ENCODE results near the gene CARD19. TPM values are rescaled to one million over a fixed set of nuclear protein-coding genes. Genes with fewer than 3 reads are reported as not detected.

Gene CARD19
- total and polyA plus RNA-seq, 2 of the 8 experiments (the other 6 are each of a cell fraction or from before 2014, with no cell fraction given), result 21.2 to 112 TPM

GRCh38 chr9:93156475-93157008 is 60.5 kb downstream of the CARD19 start:
- no peaks in the 10 kb centered on the region for H3K79me1 ChIP-seq (ENCODE audit: low read depth, low read length)
- peak overlapping the region; percentile 83 for H4K8ac ChIP-seq (ENCODE audit: extremely low read depth, insufficient read depth, low read length)
- H2AK5ac ChIP-seq (ENCODE audit: low read depth, low read length), result no peak overlapping the region
- no peak overlapping the region for H2BK20ac ChIP-seq (ENCODE audit: low read length)
- WGBS, 2 experiments (ENCODE audit: extremely low coverage in 1 of 2, insufficient coverage in 1 of 2, insufficient read length in 1 of 2, insufficient replicate concordance in 2 of 2, low coverage in 1 of 2, low lambda C conversion rate in 2 of 2, missing lambda C conversion rate in 1 of 2), result 89% methylated on average over 11 of the region's 11 CpGs; no CpG with 5 or more reads in 1 of the 2 experiments
- POLR2A ChIA-PET (ENCODE audit: partially characterized antibody), result no interaction called here
- no peak overlapping the region for H2BK120ac ChIP-seq (replicated peaks; ENCODE audit: low read depth, low read length)
- H3K9me3 ChIP-seq (ENCODE audit: insufficient read depth in 2 of 2, low read depth in 1 of 2, low read length in 1 of 2), result no peaks in the 10 kb centered on the region
- TF ChIP-seq TAF1 (IDR thresholded peaks at IDR 0.05; ENCODE audit: low read depth, low read length), result no peak
- TF ChIP-seq KDM5A (IDR thresholded peaks at IDR 0.05; ENCODE audit: low read length), result no peak
- TF ChIP-seq FOSL1 (IDR thresholded peaks at IDR 0.05; ENCODE audit: insufficient read depth, low read depth, low read length), result no peak
- no peak for TF ChIP-seq CBX8 (IDR thresholded peaks at IDR 0.05; ENCODE audit: borderline replicate concordance, low read depth, low read length)
- no peak for TF ChIP-seq RNF2 (IDR thresholded peaks at IDR 0.05; ENCODE audit: borderline replicate concordance, low read depth, low read length, missing control alignments, poor library complexity, severe bottlenecking)
- TF ChIP-seq POLR2AphosphoS5 (IDR thresholded peaks at IDR 0.05; ENCODE audit: low read depth, low read length), result no peak
- no peak for TF ChIP-seq CEBPB (IDR thresholded peaks at IDR 0.05; ENCODE audit: low read depth, low read length)
- H2BK15ac ChIP-seq (ENCODE audit: low read length), result no peak overlapping the region
- CTCF ChIA-PET (ENCODE audit: partially characterized antibody), result interaction anchor here (0.6 to 3.8 kb wide), 10 partner anchors 14 to 1778 kb away, joined by 3 to 35 read pairs (median 4); no protein-coding TSS in a partner anchor
- H3K4me1 ChIP-seq (replicated peaks in 1 of 4; ENCODE audit: control insufficient read depth in 3 of 4, insufficient read depth in 4 of 4, low read length in 3 of 4), result no peaks in the 10 kb centered on the region
- FAIRE-seq (no peak), DNase-seq (ENCODE audit: low read depth in 1 of 2, low spot score in 2 of 2) (no peak)
- no peak overlapping the region for H3K4me2 ChIP-seq (ENCODE audit: insufficient read depth in 1 of 2, low read depth in 2 of 2, low read length in 2 of 2)
- H4K91ac ChIP-seq (replicated peaks; ENCODE audit: insufficient read length, low read length), result no peak overlapping the region
- H3K27ac ChIP-seq (ENCODE audit: low read depth, low read length), result no peak overlapping the region
- H3K9ac ChIP-seq (replicated peaks in 1 of 4; ENCODE audit: extremely low read depth in 1 of 4, low read depth in 3 of 4, low read length in 3 of 4), result no peak overlapping the region
- H3K4ac ChIP-seq (replicated peaks; ENCODE audit: insufficient read length, low read depth, low read length), result no peak overlapping the region
- no peak overlapping the region for H2AFZ ChIP-seq (ENCODE audit: low read length)
- no peak overlapping the region for H2BK12ac ChIP-seq (ENCODE audit: low read depth, low read length)
- no peaks in the 10 kb centered on the region for H3K27me3 ChIP-seq (replicated peaks in 1 of 4; ENCODE audit: control insufficient read depth in 3 of 4, extremely low read depth in 1 of 4, insufficient read depth in 3 of 4, low read length in 3 of 4)
- H3K4me3 ChIP-seq (ENCODE audit: extremely low read depth in 1 of 4, insufficient read depth in 2 of 4, low read depth in 3 of 4, low read length in 4 of 4), result no peak overlapping the region
- no peak overlapping the region for H2BK5ac ChIP-seq (ENCODE audit: low read depth, low read length)
- H3K23me2 ChIP-seq (ENCODE audit: low read depth, low read length), result no peaks in the 10 kb centered on the region
- H3K14ac ChIP-seq (ENCODE audit: insufficient read length), result no peak overlapping the region
- H3K23ac ChIP-seq (ENCODE audit: insufficient read length), result no peak overlapping the region
- no peak overlapping the region for H4K5ac ChIP-seq (ENCODE audit: insufficient read length, low read depth, low read length)
- no peak overlapping the region for H3K56ac ChIP-seq (replicated peaks; ENCODE audit: insufficient read length, low read depth, low read length)
- no peaks in the 10 kb centered on the region for H3K79me2 ChIP-seq (ENCODE audit: control insufficient read depth in 1 of 2, insufficient read depth in 2 of 2, low read length in 2 of 2)
- no peaks in the 10 kb centered on the region for H3K36me3 ChIP-seq (ENCODE audit: control insufficient read depth in 2 of 4, insufficient read depth in 4 of 4, low read length in 3 of 4)
- no peaks in the 10 kb centered on the region for H4K20me1 ChIP-seq (replicated peaks in 1 of 2; ENCODE audit: control insufficient read depth in 1 of 2, insufficient read depth in 2 of 2, low read length in 2 of 2)
- no peak overlapping the region for H3K18ac ChIP-seq (ENCODE audit: extremely low read depth, low read length)

Data from H1 (cell line).